ENCODE measurements around the gene CGRRF1.

DNA sequence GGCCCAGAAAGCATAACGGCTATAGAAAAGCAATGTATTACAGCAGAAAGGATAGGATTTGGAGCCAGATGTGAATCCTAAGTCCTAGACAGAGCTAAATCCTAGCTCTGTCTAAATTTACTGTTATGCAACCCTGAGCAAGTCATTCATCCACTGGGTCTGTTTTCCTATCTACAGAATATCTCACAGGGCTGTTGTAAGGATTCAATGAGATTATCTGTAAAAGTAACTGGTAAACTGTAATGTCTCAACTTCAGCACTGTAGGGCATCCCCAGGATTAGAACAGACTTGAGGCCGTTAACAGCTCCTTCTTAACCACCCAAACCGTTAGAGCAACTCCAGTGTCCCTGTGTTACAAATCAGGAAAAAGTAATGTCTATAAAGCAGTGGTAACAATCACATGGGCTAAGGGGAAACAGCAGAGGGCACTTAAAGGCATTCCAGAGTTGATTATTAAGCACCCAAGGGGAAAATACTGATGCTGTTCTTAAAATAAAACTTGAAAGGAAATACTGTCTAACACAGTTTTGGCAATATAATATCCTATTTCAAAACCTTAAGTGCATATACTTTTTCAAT is 31.0 kb upstream of the CGRRF1 start:
- TF ChIP-seq, protein P1, sequence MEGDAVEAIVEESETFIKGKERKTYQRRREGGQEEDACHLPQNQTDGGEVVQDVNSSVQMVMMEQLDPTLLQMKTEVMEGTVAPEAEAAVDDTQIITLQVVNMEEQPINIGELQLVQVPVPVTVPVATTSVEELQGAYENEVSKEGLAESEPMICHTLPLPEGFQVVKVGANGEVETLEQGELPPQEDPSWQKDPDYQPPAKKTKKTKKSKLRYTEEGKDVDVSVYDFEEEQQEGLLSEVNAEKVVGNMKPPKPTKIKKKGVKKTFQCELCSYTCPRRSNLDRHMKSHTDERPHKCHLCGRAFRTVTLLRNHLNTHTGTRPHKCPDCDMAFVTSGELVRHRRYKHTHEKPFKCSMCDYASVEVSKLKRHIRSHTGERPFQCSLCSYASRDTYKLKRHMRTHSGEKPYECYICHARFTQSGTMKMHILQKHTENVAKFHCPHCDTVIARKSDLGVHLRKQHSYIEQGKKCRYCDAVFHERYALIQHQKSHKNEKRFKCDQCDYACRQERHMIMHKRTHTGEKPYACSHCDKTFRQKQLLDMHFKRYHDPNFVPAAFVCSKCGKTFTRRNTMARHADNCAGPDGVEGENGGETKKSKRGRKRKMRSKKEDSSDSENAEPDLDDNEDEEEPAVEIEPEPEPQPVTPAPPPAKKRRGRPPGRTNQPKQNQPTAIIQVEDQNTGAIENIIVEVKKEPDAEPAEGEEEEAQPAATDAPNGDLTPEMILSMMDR (IDR thresholded peaks at IDR 0.05) = no peak
- no peak for TF ChIP-seq POLR2A (IDR thresholded peaks at IDR 0.05)
- no peak for TF ChIP-seq POLR2AphosphoS5 (IDR thresholded peaks at IDR 0.05)

Measured in prostate gland (tissue), 2 donors.